HG03039 (cell line): ENCODE data around the gene PTPRM.

Experiments
- ATAC-seq: cut with Tn5 transposase; IDR thresholded peaks from one replicate; pipeline ENCODE4 v1.9.1; 2021; ENCODE audit warnings: mild to moderate bottlenecking, moderate library complexity; ENCODE audit not compliant: unreplicated experiment

Gene PTPRM

DNA sequence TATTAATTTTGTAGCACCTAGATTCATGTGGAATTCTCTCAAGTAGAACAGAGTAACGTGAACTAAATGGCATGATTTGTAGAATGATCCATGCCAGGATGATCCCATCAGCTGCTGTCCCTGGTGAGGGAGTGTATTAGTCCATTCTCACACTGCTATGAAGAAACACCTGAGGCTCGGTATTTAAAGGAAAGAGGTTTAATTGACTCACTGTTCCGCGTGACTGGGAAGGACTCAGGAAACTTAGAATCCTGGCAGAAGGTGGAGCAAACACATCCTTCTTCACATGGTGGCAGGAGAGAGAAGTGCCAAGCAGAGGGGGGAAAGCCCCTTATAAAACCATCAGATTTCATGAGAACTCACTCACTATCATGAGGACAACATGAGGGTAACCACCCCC lies 312.6 kb downstream of the PTPRM start:
- no peak for ATAC-seq

DNA sequence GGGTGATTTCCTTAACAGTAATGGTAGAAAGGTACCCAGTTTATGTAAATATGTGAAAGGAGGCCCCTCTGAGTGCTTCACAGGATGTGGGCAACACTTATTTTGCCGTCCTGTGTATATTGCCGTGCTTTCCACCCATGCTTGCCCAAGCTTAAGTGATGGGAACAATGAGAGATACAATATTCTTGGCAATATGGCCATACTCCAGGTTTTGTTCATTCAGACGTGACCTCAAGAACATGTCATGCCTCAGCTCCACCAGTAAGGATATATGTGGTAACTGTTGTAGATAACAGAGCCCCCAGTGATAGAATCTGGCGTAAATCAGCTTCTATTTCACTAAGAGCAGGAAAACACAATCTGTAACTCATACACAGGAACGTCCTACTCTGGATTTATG lies 318.7 kb downstream of the PTPRM start:
- ATAC-seq = no peak

DNA sequence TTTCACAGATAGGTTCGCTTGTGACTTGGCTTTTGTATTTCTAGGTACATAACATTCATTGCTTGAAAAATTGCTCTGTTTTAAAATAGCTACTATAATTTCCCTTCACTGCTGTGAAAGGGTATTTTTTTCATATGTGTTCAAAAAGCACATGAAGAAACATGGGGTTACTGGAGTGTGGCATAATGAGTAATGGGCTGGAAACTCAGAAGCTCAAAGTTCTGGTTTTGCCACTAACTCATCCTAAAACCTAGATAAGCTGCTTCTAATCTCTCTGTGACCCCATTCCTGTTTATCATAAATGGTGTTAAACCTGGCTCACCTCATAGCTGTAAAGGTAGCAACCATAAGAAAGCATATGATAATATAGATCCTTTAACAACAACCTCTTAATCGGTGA lies 319.3 kb downstream of the PTPRM start:
- ATAC-seq = no peak

DNA sequence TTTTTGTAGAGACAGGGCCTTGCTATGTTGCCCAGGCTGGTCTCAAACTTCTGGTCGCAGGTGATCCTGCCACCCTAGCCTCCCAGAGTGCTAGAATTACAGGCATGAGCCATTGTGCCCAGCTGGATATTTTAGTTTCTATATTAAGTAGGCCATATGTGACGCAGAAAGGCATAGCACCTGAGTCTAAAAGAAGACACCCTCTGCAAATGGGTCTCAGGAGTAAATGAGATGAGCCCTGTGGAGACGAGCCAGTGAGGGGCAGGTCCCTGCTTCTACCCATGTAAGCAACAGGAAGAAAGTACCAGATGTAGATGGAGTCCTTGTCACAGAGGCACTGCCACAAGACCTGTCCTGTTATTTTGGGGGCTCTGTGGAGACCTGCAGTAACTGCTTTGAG lies 322.4 kb downstream of the PTPRM start:
- ATAC-seq = no peak

DNA sequence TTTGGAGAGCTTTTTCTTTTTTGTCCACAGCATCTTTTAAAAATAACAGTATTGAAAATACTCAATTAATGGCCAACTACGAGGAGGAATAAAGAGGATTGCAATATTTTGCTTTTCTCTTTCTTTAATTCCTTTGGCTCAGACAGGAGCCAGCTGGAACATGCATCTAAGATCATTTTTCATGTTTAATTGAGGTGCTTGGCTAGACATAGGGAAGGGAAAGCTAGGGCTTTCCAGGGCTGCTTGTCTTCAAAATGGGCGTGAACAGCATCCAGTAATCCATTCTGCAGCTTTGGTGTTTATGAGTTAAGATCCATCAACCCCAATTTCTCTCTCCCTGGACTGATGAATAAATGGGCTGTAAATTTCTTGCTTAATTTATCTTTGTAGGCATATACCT lies 323.0 kb downstream of the PTPRM start:
- ATAC-seq = no peak

DNA sequence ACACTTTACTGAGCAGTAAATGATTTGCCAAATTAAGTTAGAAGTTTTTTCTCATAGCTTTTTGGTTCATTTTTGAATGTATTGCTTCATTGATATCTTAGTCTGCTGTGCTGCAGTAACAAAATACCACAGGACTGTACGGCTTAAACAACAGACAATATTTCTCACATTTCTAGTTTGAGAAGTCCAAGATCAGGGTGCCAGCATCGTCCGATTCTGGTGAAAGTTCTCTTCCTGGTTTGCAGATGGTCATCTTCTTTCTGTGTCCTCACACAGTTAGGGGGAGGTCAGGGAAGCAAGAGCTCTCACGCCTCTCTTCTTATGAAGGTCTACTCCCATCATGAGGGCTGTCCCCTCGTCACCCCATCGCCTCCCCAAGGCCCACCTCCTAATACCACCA lies 325.4 kb downstream of the PTPRM start:
- ATAC-seq = no peak

DNA sequence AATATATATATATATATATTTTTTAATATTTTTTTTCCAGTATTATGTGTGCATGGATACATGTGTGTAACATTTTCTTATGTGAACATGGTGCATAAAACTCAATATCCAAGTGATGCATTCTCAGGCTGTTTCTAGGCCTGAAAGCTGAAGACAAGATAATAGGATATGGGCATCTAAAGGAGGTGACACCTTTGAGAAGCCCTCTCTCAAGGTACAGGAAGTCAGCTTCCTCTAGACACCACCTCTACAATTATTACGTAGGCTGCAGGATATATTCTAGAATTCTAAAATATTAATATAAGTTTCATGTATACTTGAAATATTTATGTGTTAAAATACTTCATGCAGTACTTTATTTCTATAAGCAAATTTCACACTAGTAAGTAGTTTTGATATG lies 327.5 kb downstream of the PTPRM start:
- ATAC-seq = no peak

DNA sequence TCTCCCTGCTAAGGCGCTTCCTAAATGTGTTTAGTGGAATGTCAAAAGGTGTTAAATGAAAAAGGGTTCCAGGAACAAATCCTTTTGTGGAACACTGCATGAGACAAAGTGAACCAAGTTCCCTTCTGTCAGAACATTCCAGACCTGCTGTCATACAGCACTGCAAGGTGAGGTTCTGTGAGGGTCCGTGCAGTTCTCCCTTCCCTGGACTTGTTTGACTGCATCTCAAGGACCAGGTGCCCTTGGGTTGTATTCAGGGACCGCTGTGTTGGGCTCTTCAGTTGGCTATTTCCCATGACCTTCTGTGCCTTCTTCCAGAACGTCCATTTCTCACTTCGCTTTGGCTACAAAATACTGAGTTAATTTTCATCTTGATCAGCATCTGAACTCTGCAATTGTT lies 328.2 kb downstream of the PTPRM start:
- ATAC-seq = no peak

DNA sequence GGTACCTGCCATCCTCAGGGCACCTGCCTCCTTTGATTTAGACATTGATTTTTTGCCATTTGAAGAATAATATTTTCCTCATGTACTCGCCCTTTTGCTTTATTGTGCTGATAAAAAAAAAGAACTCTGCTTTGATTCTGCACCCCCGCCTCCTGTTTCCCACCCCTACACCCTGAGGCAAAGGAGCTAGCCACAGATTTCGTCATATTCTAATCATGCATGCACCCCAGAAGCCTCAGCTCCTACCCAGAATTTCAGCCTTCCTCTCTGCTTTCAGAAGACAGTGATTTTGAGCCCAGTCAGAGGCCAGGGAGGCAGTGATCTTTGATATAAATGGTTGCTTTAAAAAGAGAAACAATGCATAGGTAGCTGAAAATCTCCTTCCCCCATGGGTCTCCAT lies 329.0 kb downstream of the PTPRM start:
- ATAC-seq = no peak

DNA sequence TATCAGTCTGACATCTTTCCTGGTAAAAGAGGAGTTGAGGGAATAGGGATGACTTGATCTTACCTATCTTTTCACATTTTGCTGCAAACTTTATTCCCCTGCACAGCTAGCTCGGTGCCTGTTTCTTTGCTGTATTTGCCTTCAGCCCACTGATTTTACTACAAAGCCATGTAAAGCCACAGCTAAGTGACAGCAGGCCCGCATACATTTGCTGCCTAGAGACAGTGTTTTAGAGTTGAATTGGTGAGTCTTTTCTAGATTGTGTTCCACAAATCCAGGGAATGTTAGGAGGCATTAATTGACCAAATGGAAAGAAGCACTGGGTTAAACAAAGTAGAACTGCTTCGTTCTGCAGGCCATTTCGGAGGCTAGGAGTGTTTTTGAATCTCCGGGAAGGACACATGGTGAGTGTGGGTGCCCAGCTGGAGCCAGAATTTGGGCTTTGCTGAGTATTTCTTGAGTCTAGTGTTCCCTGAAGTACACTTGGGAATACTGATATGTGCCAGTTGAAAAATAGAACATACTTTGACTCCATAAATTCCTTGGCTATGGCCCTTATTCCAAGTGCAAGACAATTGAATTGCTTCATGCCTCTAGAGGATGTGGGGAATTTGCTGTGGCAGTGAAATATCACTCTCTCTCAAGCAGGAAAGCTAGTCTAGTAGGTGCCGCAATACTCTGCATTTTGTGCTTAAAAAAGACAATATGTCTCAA lies 329.8 kb downstream of the PTPRM start:
- ATAC-seq = no peak

DNA sequence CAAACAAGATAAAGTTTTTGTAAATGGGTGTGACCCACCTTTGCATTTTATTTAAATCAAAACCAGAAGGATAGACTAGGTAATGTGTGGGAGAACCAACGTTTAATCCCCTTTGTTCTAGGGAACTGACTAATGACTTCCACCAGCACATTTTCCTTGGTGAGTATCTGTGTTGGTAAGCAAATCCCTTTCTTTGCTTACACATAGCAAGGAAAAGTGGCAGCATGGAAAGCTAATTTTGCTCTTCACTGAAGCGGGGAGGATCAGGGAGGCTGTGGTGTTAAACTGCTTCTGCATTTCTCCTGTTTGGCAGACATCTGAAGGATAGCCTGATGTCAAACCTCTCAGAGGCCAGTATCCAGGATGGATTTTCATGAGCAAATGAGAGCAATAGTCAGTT lies 331.1 kb downstream of the PTPRM start:
- ATAC-seq = no peak

DNA sequence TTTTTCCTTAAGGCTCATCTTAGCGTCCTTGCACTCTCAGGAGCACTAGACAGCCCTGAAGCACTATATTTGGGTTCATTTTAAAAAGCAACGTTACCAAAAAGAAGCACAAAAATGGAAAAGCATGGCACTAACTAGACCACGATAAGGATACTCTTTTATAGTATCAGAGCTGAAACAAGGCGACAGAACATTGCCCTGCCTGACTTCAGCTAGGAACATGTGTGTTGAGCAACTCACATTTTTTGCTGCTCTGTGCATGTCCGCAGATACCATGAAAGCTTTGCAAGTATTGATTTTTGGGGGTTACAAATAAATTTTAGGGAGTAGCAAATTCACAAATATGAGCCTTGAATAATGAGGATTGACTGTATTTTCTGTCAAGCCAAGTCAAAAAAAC lies 332.0 kb downstream of the PTPRM start:
- no peak for ATAC-seq

DNA sequence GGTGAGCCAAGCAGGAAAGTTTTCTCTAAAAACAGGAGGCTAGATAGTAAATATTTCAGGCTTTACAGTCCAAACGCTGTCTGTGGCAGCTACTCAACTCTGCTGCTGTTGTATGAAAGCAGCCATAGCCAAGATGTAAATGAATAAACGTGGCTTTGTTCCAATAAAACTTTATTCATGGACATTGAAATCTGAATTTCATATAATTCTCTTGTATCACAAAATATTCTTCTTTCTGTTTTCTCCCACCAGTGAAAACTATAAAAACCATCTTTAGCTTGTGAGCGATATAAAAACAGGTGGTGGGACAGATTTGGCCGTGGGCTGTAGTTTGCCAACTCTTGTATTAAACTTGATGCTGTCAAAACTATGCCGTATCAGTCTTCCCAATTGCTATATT lies 333.0 kb downstream of the PTPRM start:
- ATAC-seq = no peak

DNA sequence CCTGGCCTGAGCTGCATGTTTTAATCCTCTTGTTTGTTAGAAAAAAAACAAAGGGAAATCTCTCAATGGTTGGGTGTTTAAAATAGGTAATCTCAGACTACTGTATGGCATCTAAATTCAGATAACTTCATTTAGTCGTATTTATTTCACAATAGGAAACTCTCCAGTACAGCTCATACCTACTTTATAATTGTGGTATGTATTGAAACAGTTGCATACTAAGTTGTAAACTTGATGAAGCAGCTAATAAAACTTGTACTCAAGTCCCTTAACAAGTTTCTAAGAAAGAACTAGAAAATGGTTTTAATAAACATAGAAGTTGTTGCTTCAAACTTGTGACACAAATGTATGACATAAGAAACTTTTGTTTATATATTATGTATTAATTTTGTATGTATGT lies 334.5 kb downstream of the PTPRM start:
- ATAC-seq = no peak

DNA sequence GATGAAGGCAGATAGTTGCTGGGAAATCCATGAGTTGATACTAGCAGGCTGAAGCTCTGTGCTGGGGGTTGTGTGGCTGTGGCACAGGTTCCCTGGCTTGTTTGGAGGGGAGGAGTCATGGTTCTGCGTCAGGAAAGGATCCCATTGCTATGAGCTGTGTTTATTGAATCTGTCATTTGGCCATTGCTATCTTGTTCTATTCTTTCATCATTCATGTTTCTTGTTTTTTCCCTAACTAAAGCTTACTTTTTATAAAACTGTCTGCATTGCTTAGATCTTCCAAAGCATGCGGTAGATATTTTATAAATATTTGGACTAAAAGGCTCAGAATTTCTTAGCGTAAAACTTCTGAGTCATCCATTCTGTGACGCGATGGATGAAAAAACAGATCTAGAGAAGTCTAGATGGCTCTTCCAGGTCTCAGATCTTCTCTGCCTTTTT lies 335.3 kb downstream of the PTPRM start:
- no peak for ATAC-seq

DNA sequence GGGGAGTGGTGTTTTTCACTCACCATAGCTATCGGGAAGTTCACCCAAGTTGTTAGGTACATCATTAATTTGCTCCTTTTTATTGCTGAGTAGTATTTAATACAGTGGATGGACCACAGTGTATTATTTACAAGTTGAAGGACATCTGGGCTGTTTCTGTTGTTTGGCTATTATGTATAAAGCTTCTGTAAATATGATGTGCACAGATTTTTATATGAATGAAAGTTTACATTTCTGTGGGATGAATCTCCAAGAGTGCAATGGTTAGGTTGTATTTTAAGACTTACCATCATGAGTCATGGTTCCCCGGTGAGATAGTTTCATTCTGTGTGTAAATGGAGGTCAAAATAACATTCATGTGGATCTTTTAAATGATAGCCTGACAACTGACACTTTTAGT lies 337.4 kb downstream of the PTPRM start:
- ATAC-seq = no peak

DNA sequence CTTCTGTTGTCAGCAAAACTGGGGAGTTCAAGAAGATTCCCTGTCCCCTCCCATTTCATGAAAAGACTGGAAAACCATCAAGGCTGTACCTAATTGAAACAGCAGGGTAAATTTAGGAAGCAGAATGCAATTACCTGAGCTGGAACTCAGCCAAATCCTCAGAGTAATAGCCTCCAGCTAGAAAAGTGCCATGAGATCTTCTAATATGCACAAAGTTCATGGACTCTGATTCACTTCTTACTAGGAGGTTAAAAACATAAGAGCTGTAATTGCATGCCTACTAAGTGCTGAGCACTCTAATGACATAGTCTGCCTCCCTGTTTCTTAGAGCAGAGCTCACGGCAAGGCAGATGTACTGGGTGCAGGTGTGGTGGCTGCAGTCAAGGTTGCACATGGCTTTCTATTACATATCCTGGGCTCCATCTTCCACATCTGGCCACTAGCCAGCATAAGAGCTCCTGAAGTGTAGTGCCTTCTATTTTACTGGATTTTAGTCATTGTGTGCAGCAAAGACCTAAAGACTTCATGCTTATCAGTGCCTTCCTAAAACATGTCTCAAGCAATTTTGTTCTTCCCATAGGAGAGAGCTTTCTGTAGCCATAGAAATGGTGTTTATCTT lies 341.7 kb downstream of the PTPRM start:
- no peak for ATAC-seq

DNA sequence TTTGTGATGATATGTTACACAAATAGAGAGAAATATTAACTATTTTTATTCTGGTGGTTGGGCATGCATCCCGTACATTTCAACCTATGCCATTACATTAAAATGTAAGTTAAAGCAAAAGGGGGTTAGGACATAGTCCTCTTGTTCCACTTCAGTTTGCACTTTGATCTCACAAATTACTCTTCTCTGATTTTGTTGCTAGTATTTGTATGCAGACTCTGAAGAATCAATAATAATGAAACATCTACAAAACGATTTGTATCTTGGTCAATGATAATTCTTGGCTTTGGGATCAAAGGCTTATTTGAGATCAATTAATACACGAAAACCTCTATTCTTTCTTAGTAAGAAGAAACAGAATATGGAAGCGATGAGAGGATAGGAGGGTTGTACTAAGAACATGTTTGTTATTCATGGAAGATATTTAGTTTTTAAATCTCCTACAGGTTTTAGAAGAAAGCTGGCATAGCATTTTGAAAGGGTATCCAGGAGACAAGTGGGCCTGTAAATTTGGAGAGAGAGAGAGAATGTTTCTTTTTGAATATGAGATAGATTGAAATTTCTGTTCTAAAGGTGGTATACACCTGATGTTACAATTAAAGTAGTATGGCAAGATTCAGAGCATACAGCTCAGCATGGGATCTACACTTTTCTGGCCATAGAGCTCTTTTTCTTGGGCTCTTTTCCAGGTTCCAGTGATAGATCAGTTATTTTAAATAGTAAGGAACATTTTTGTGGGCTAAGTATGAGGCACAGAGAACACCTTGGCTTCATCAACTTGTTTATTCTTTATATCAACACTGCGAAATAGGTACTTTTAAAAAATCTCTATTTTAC lies 347.9 kb downstream of the PTPRM start:
- ATAC-seq = no peak

DNA sequence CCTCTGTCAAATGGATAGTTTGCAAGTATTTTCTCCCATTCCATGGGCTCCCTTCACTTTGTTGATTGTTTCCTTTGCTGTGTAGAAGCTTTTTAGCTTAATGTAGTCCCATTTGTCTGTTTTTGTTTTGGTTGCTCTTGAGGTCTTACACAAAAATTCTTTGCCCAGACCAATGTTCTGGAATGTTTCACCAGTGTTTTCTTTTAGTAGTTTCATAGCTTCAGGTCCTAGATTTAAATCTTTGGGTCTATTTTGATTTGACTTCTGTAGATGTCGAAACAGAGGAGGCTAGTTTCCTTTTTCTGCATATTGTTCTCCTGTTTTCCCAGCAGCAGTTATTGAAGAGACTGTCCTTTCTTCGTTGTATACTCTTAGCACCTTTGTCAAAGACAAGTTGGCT lies 351.6 kb downstream of the PTPRM start:
- no peak for ATAC-seq

DNA sequence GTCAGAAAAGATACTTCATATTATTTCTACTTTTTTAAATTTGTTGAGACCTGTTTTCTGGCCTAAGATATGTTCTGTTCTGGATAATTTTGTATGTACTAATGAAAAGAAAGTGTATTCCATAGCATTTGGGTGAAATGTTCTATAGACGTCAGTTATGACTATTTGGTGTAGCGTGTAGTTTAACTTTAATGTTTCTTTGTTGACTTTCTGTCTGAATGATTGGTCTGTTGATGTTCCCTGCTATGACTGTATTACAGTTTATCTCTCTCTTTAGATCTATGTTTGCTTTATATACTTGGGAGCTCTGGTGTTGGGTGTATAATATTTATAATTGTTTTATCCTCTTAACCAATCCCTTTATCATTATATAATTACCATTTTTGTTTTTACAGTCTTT lies 352.4 kb downstream of the PTPRM start:
- no peak for ATAC-seq

DNA sequence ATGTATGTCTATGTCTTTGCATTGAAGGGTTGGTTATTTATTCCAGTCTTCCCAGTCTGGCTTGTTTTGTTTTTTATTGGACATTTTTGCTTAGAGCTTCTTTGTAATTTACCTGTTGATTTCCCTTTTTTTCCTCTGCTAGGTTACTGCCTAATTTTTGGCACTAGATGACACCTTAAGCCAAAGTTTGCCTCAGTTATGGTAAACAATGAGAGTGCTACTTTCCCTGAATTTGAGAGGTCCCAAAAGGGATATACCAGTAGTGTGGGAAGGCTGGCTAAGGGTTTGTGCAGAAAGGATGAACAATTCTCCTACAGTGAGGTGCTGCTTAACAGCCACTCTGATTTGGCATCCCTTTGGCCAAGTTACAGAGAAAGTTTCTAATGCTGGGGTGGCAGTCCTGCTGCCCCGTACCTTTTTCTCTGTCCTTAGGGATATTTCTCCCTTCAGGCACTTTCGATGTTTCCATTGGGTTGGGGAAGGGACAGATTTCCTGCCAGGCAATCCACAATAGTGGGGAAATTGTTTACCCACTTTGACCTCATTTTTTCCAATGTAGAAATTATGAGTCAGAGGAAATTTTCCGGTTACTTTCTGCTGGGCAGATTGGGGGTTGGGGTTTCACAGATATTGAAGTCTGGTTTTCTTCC lies 354.9 kb downstream of the PTPRM start:
- no peak for ATAC-seq

DNA sequence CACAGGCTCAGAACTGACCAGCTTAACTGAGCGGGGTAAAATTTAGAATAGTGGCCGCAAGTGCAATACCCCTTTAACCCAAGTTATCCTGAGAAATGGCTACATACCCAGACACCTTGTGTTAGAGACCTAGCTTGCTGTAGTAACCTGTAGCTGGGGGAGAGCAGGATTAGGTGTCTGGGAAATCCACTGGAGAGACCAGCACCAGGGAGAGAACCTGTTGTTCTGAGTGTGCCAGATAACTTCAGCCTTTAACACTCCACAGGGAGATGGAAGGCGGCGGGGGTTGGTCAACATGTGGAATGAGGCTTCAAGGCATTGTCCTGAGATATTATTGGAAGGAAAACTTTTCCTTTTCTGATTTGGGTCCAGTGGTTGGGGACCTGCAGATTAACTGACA lies 356.0 kb downstream of the PTPRM start:
- ATAC-seq = no peak
